Fibroblast of skin of back (primary cell): ENCODE measurements around the gene PARPBP. TPM values are rescaled to one million over a fixed set of nuclear protein-coding genes. Genes with fewer than 3 reads are reported as not detected.
A peak's percentile ranks its signal among the peaks of the same experiment; 100 is the strongest.
"Not testable (repeated sequence)": the region's sequence is repeated elsewhere in the genome, so short reads cannot be mapped to it uniquely, and the experiment has no call there.

Experiments
- DNase-seq: peaks from one replicate; pipeline ENCODE4 v3.0.0-alpha.2; 2013
- polyA plus RNA-seq, 2 experiments: library from polyadenylated mRNA; unstranded; fragments of 120-200 nt; gene quantifications; one replicate each; pipeline ENCODE4 v1.2.1, GENCODE V29; 2013; ENCODE audit not compliant: insufficient read length in 2 of 2

The PARPBP gene
- polyA plus RNA-seq (2013, experiment 1 of 2; ENCODE audit: insufficient read length), result 20.7 TPM
- polyA plus RNA-seq (2013, experiment 2 of 2; ENCODE audit: insufficient read length), result 3.5 TPM

- peak; percentile 89 for DNase-seq
Observed at GRCh38 chr12:102119674-102120563, at the start of gene PARPBP, which contains the start of gene NUP37. PARPBP (plus strand) TSS chr12:102120183; CDS start chr12:102123889, 3,706 bp downstream. NUP37 (minus strand) TSS chr12:102120114; CDS start chr12:102118518, 1,596 bp downstream.

GRCh38 chr12:102072092-102072491 lies 47.9 kb upstream of the PARPBP start:
- DNase-seq, result not testable (repeated sequence)

GRCh38 chr12:102080842-102081241 lies 39.1 kb upstream of the PARPBP start:
- DNase-seq, result no peak

- not testable (repeated sequence) for DNase-seq
Observed at GRCh38 chr12:102089228-102089835, 30.7 kb upstream of the PARPBP start.

GRCh38 chr12:102093319-102093718 lies 26.7 kb upstream of the PARPBP start:
- DNase-seq, result peak; percentile 47

GRCh38 chr12:102095677-102096263 lies 24.2 kb upstream of the PARPBP start:
- DNase-seq, result peak; percentile 28

- DNase-seq, result no peak
Observed at GRCh38 chr12:102096855-102097254, 23.1 kb upstream of the PARPBP start.

GRCh38 chr12:102106905-102107304 lies 13.1 kb upstream of the PARPBP start:
- no peak for DNase-seq

GRCh38 chr12:102107970-102108369 lies 12.0 kb upstream of the PARPBP start:
- no peak for DNase-seq

GRCh38 chr12:102110782-102111181 lies 9.2 kb upstream of the PARPBP start:
- no peak for DNase-seq

- no peak for DNase-seq
Observed at GRCh38 chr12:102114212-102114611, 5.8 kb upstream of the PARPBP start.

GRCh38 chr12:102116392-102116791 lies 3.6 kb upstream of the PARPBP start:
- DNase-seq, result no peak

- no peak for DNase-seq
Observed at GRCh38 chr12:102118874-102119273, 1.1 kb upstream of the PARPBP start.

- DNase-seq, result no peak
Observed at GRCh38 chr12:102120564-102120873, 536 bp downstream of the PARPBP start.

- peak; percentile 9 for DNase-seq
Observed at GRCh38 chr12:102120886-102121285, 903 bp downstream of the PARPBP start.

GRCh38 chr12:102121328-102121727 lies 1.3 kb downstream of the PARPBP start:
- DNase-seq, result not testable (repeated sequence)

GRCh38 chr12:102130720-102131119 lies 10.7 kb downstream of the PARPBP start:
- DNase-seq, result not testable (repeated sequence)

GRCh38 chr12:102131442-102131841 lies 11.5 kb downstream of the PARPBP start:
- not testable (repeated sequence) for DNase-seq

GRCh38 chr12:102137619-102138018 lies 17.6 kb downstream of the PARPBP start:
- not testable (repeated sequence) for DNase-seq

- not testable (repeated sequence) for DNase-seq
Observed at GRCh38 chr12:102142866-102143373, 22.9 kb downstream of the PARPBP start.

- no peak for DNase-seq
Observed at GRCh38 chr12:102144221-102144620, 24.2 kb downstream of the PARPBP start.

GRCh38 chr12:102147062-102147587 lies 27.1 kb downstream of the PARPBP start:
- DNase-seq, result not testable (repeated sequence)

GRCh38 chr12:102155206-102155605 lies 35.2 kb downstream of the PARPBP start:
- DNase-seq, result not testable (repeated sequence)
